Epithelial cell of proximal tubule (primary cell): ENCODE measurements around the gene PMCH. TPM values are rescaled to one million over a fixed set of nuclear protein-coding genes. Genes with fewer than 3 reads are reported as not detected.
"Not testable (repeated sequence)": the region's sequence is repeated elsewhere in the genome, so short reads cannot be mapped to it uniquely, and the experiment has no call there.

Source experiments
- DNase-seq: peaks from one replicate; pipeline ENCODE4 v3.0.0-alpha.2; 2011; ENCODE audit warnings: low read depth
- H3K4me3 ChIP-seq: 2 replicates; pipeline ENCODE4 v1.5.1; 2011; ENCODE audit warnings: low read depth, mild to moderate bottlenecking, low read length
- total RNA-seq: library from RNA; depleted of rRNA; stranded (reverse); fragments of >200 nt; gene quantifications from 2 replicates; pipeline ENCODE4 v1.2.3, GENCODE V29; 2015
- TF ChIP-seq, protein P1 (sequence below): conservative IDR thresholded peaks from 2 replicates; pipeline ENCODE4 v1.5.1; 2012; ENCODE audit warnings: low read depth, mild to moderate bottlenecking, low read length

The PMCH gene
- total RNA-seq, 1 donor from 2014 or later: not detected

- no peak overlapping the region for H3K4me3 ChIP-seq
- TF ChIP-seq, protein P1, sequence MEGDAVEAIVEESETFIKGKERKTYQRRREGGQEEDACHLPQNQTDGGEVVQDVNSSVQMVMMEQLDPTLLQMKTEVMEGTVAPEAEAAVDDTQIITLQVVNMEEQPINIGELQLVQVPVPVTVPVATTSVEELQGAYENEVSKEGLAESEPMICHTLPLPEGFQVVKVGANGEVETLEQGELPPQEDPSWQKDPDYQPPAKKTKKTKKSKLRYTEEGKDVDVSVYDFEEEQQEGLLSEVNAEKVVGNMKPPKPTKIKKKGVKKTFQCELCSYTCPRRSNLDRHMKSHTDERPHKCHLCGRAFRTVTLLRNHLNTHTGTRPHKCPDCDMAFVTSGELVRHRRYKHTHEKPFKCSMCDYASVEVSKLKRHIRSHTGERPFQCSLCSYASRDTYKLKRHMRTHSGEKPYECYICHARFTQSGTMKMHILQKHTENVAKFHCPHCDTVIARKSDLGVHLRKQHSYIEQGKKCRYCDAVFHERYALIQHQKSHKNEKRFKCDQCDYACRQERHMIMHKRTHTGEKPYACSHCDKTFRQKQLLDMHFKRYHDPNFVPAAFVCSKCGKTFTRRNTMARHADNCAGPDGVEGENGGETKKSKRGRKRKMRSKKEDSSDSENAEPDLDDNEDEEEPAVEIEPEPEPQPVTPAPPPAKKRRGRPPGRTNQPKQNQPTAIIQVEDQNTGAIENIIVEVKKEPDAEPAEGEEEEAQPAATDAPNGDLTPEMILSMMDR: no peak
- DNase-seq: no peak
Observed at GRCh38 chr12:102174117-102174516, 23.5 kb downstream of the PMCH start.

DNA sequence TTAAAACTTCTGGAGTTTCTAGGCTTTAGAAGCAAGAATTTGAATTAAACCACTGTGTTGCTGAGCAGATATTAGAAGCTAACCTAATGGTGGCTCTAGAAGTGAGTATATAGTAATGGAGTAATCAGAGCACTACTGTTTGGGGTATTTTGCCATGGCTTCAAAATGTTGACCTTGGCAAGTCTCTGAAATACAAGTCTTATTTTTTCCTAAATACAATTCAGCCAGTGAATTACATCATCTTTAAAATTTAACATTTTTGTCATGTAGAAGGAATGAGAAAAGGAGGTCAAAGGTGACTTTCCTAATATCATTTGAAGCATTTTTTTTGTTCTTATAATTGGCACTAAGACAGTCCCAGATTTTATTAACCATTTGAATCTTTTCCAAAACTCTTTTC lies 25.2 kb downstream of the PMCH start:
- DNase-seq: no peak
- no peak overlapping the region for H3K4me3 ChIP-seq
- TF ChIP-seq, protein P1: no peak

GRCh38 chr12:102171951-102172350 lies 25.7 kb downstream of the PMCH start:
- DNase-seq: no peak
- no peak overlapping the region for H3K4me3 ChIP-seq
- TF ChIP-seq, protein P1: no peak

- TF ChIP-seq, protein P1: peak; percentile 73
- DNase-seq: no peak
- H3K4me3 ChIP-seq: no peak overlapping the region
Observed at GRCh38 chr12:102169922-102170621, 27.6 kb downstream of the PMCH start.

DNA sequence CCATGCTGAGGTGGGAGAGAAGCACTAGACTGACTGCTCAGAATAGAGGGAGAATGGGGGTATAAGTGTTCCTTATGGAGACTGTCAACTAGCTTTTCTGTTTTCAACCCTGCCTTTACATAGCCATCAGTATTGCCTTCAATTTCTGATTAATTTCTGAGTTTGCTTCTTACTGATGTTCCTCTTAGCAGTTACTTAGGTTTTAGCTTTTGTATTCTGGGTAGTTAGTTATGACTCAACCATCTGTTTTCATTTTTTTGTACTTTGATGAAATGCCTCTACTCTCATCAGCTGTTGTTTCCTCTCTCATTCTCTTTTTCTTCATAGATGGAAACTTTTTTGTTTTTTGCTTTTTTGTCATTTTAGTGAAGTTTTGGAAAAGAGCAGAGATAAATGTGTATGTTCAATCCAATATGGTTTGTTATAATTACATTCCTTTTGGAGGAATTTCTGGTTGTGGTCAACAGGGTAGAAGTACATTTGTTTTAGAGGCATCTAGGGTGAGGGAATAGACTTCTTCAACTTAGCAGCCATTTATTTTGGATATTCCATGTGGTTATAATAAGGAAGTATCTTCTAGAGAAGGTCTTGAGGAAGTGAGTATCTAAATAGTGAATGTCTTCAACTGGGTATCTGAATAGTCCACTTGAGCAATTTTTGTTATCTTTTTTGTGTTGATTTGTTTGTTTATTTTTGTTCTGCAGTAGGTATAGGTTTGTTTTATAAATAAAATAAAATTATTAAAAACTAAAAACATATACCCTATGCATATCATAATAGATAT lies 29.6 kb downstream of the PMCH start:
- H3K4me3 ChIP-seq: no peak overlapping the region
- DNase-seq: no peak
- TF ChIP-seq, protein P1: no peak

DNA sequence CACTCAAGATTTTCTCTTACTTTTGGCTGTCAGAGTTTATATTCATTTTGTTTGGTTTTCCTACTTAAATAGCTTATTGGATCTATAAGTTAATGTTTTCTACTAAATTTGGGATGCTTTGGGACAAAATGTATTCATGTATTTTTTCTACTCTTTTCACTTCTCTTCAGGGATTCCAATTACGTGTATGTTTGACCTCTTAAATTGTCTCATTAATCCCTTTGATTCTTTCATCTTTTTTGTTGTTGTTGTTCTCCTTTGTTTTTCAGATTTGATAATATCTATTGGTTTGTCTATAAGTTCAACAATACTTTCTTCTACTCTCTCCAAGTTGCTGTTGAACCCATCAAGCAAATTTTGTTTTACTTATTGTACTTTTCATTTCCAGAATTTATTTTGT lies 34.2 kb downstream of the PMCH start:
- H3K4me3 ChIP-seq: no peak overlapping the region
- TF ChIP-seq, protein P1: no peak
- DNase-seq: no peak

GRCh38 chr12:102155206-102155605 lies 42.4 kb downstream of the PMCH start:
- DNase-seq, H3K4me3 ChIP-seq: not testable (repeated sequence)

GRCh38 chr12:102147062-102147587 lies 50.5 kb downstream of the PMCH start:
- DNase-seq, H3K4me3 ChIP-seq: not testable (repeated sequence)
